HL-60/S4 (cell line): Measurements from ENCODE around the gene LUC7L.
"Not testable (repeated sequence)": the region's sequence is repeated elsewhere in the genome, so short reads cannot be mapped to it uniquely, and the experiment has no call there.

ENCODE experiments used
- in situ Hi-C: fragments of 300-500 bp; cut with MboI; formaldehyde crosslinking; loops from 2 replicates; pipeline ENCODE4 v1.14.3; 2022; ENCODE audit warnings: low sequenced_read_pairs

The LUC7L gene

GRCh38 chr16:230949-231348 is 1.7 kb upstream of the LUC7L start:
- in situ Hi-C loops = no loop called here

- in situ Hi-C loops = not testable (repeated sequence)
Measured at GRCh38 chr16:230351-230750, 1.1 kb upstream of the LUC7L start.

GRCh38 chr16:229731-230281 is 557 bp upstream of the LUC7L start:
- in situ Hi-C loops = no loop called here

- in situ Hi-C loops = no loop called here
Measured at GRCh38 chr16:228151-228851, 948 bp downstream of the LUC7L start.

GRCh38 chr16:220021-220420 is 9.2 kb downstream of the LUC7L start:
- in situ Hi-C loops = no loop called here

- in situ Hi-C loops = no loop called here
Measured at GRCh38 chr16:212999-213398, 16.2 kb downstream of the LUC7L start.

- in situ Hi-C loops = not testable (repeated sequence)
Measured at GRCh38 chr16:211631-212180, 17.5 kb downstream of the LUC7L start.

GRCh38 chr16:209359-209758 is 19.9 kb downstream of the LUC7L start:
- in situ Hi-C loops = not testable (repeated sequence)

GRCh38 chr16:204046-204445 is 25.2 kb downstream of the LUC7L start:
- in situ Hi-C loops = not testable (repeated sequence)

GRCh38 chr16:203246-203645 is 26.0 kb downstream of the LUC7L start:
- in situ Hi-C loops = no loop called here

- in situ Hi-C loops = no loop called here
Measured at GRCh38 chr16:200388-200787, 28.9 kb downstream of the LUC7L start.

- in situ Hi-C loops = no loop called here
Measured at GRCh38 chr16:194516-194915, 34.7 kb downstream of the LUC7L start.

- in situ Hi-C loops = no loop called here
Measured at GRCh38 chr16:193441-193840, 35.8 kb downstream of the LUC7L start.

GRCh38 chr16:192686-193085 is 36.6 kb downstream of the LUC7L start:
- in situ Hi-C loops = no loop called here

- in situ Hi-C loops = no loop called here
Measured at GRCh38 chr16:191831-192230, 37.4 kb downstream of the LUC7L start.

- in situ Hi-C loops = no loop called here
Measured at GRCh38 chr16:189604-190186, 39.6 kb downstream of the LUC7L start.

- in situ Hi-C loops = no loop called here
Measured at GRCh38 chr16:188674-189073, 40.6 kb downstream of the LUC7L start.

GRCh38 chr16:187330-187729 is 41.9 kb downstream of the LUC7L start:
- in situ Hi-C loops = no loop called here

GRCh38 chr16:185691-186090 is 43.6 kb downstream of the LUC7L start:
- in situ Hi-C loops = no loop called here

GRCh38 chr16:185213-185612 is 44.0 kb downstream of the LUC7L start:
- in situ Hi-C loops = no loop called here

GRCh38 chr16:183005-183404 is 46.2 kb downstream of the LUC7L start:
- in situ Hi-C loops = loop anchor here (5.0 kb wide), 1 partner anchor 66 kb away; no protein-coding TSS in a partner anchor

- in situ Hi-C loops = loop anchor here (5.0 kb wide), 1 partner anchor 64 kb away; no protein-coding TSS in a partner anchor
Measured at GRCh38 chr16:181565-182021, 47.7 kb downstream of the LUC7L start.
